ENCODE measurements around the gene STX19.
A peak's percentile ranks its signal among the peaks of the same experiment; 100 is the strongest.

Gene STX19

DNA sequence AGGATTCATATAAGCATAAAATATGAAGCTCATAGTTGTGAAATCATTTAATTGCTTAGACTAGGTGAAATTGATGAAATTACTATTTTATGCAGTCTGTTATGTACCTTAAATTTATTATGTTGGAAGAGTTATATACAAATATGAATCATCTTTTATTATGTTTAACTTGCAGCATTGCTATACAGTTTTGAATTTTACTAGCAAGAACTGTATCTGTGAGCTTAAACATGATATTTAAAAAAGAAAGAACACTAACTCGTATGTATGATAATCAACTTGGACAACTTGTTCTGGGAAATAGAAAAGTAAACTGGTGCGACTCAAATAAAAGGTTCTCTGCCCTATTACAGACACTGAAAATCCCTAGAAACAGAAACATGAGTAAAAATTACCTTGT lies 1.8 kb downstream of the STX19 start:
- no peak for DNase-seq

GRCh38 chr3:94024385-94024784 lies 4.0 kb downstream of the STX19 start:
- DNase-seq, result no peak

GRCh38 chr3:94020293-94020692 lies 8.1 kb downstream of the STX19 start:
- no peak for DNase-seq

DNA sequence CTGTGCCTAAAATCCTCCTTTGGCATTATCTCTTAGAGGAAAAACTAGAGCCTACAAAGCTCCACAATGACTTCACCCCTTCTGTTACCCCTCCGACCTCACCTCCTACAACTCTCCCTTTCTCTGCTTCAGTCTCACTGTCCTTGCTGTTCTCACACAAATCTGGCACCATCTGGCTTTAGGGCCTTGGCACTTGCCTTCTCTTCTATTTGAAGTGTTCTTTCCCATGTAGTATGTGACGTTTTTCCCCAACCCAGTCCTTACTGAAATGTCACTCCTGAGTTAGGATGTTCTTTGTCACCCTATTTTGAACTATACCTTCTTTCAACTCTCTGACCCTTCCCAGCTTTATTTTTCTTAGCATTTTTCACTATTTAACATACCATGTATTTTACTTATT lies 8.7 kb downstream of the STX19 start:
- no peak for DNase-seq

DNA sequence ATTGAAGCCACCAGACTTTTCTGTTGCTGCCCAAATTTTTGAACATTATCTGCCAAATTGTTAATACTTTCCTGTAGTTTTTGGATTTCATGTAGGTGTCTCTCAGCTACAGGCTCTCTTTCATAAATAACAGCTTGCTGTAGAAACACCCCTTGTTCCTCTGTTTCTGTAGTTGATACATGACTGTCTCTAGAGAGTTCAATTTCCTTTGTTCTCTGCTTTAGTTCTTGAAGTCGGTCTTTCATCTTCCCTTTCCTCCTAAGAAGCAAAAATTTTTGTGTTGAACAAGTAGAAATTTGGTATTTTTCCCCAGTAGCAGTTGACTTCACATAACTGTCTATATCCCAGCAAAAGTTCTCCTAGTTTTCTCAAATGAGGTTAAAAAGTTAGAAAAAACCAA lies 13.4 kb downstream of the STX19 start:
- DNase-seq, result no peak

DNA sequence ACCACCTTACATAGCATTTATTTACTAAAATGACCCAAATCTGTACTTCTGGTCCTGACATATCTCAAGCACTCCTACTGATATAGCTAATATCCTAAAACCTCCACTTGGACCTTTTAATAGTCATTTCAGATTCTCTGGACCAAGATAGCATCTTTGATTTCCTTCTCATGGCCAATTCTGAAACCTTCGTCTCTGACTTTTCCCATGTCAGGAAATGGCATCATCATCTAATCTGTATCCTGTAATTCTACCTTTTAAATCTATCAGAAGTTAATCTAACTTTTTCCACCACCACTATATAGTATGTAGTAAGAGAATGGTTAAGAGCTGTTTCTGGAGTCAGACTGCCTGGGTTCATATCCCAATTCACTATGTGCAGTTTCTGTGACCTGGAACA lies 16.2 kb downstream of the STX19 start:
- no peak for DNase-seq

DNA sequence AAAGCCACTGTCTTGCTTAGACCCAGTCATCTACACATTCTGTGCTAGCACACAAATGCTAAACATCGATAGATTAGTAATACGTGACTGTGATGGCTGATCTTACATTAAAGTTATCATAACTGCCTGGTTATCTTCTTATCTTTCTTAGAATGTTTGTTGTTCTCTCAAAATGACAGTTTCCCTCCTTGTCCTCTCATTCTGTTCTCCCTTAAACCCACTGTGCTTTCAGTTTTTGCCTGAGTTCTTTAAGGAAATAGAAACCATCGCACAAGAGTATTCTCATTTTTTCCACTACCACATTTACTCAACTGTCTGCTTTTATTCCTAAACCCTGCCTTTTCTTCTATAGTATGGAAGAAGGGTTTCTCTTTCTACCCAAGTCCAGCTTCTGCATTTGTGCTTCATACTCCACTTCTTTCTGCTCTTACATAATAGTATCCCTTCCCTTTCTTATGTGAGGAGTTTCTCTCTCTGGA lies 17.1 kb downstream of the STX19 start:
- no peak for DNase-seq

GRCh38 chr3:94009608-94010007 lies 18.8 kb downstream of the STX19 start:
- no peak for DNase-seq

- no peak for DNase-seq
These were observed 20.1 kb downstream of the STX19 start for GRCh38 chr3:94008253-94008652.

GRCh38 chr3:94004301-94004910 lies 24.0 kb downstream of the STX19 start:
- peak; percentile 17 for DNase-seq

GRCh38 chr3:94001827-94002495 lies 26.4 kb downstream of the STX19 start:
- no peak for DNase-seq

DNA sequence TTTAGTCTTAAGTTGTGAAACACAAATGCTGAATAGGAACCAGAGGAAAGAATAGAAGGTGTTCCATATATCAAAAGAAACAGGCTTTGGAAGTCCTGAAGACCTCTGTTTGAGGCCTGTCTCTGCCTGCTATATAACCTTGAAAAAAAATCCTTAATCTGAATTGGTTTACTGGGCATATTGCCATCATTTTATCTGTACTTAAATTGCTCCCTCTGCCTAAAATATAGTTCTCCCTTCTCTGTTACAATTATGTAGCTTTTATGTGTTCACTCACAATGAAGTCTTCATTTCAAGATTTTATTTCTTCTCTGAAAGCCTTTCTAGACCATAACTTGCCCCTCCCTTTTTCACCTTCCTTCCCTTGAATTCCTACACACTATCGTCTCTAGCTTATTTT lies 27.2 kb downstream of the STX19 start:
- no peak for DNase-seq

- DNase-seq, result no peak
These were observed 34.3 kb downstream of the STX19 start for GRCh38 chr3:93994056-93994455.

DNA sequence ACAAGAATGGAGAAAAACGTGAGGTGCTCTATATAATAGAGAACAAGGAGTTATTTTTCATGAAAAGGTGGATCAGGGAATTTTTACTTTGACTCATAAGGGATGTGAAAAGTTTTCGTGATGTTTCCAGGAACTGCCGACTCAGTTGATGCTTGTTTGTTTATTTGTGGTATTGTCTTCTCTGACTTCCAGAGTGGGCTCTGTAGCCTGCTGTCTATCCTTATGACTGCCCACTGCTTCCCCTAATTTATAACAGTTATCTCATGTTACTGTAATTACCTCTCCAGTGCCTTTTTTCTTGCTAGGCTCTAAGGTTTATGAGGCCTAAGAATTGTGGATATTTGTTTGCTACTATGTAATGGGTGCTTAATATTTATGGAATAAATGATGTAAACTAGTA lies 36.2 kb downstream of the STX19 start:
- no peak for DNase-seq

DNA sequence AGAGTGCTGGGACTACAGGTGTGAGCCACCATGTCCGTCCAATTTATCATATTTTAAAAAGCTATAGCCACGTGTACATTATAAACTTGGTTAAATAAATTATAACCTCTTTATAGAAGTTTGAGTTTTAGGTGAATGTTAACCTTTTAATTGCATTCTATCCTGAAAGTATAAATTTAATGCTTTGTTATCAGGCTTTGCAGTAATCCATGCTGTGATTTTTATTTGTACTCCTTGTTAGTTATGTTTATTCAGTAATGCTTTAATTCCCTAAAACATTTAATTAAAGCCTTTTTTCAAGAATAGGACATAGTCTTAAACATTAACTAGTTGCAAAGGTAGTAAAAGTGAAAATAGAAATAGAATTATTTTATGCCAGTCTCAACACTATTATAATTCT lies 36.8 kb downstream of the STX19 start:
- DNase-seq, result no peak

GRCh38 chr3:93989241-93989640 lies 39.2 kb downstream of the STX19 start:
- DNase-seq, result no peak

- DNase-seq, result no peak
These were observed 39.6 kb downstream of the STX19 start for GRCh38 chr3:93988764-93989163.

- DNase-seq, result no peak
These were observed 40.1 kb downstream of the STX19 start for GRCh38 chr3:93988283-93988682.

DNA sequence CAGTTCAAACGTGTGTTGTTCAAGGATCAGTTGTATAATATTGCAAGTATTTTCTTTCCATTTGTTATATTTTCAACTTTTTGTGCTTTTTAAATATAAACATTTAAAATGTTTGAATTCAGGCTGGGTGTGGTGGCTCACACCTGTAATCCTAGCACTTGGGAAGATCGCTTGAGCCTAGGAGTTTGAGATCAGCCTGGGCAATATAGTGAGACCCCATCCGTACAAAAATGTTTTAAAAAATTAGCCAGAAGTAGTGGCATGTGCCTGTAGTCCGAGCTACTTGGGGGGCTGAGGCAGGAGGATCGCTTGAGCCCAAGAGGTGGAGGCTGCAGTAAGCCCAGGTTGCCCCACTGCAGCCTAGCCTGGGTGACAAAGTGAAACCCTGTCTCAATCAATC lies 43.8 kb downstream of the STX19 start:
- no peak for DNase-seq

DNA sequence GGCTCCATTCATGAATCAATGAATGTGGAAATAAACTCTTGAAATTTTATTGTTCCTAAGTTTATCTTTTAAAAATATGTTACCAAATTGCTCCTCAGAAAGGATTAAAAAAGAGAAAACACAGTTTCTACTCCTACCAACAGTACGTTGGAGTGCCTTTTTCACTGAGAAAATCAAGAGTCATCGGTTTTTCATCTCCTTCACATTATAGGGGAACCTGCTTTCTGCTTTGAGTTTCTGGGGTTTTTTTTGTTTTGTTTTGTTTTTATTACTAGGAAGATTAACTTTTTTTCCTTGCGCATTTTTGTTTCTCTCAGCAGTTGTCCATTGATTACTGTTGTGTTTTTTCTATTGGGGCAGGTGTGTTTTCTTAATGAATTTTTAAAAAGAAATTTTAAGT lies 45.0 kb downstream of the STX19 start:
- no peak for DNase-seq

GRCh38 chr3:93981649-93982048 lies 46.7 kb downstream of the STX19 start:
- no peak for DNase-seq

GRCh38 chr3:93979850-93980676 lies 48.3 kb downstream of the STX19 start, which contains the start of gene ARL13B:
Gene ARL13B (plus strand): TSS chr3:93980155. CDS start chr3:93980424, 269 bp downstream.
- peak; percentile 98 for DNase-seq

- peak; percentile 9 for DNase-seq
These were observed 55.0 kb downstream of the STX19 start, which contains the start of gene PROS1 for GRCh38 chr3:93973131-93974126. Gene PROS1 (minus strand): TSS chr3:93973896. CDS start chr3:93973749, 147 bp downstream.
